Activated CD4-positive, alpha-beta memory T cell treated with anti-CD3 and anti-CD28 coated beads for 36 hours (primary cell): ENCODE data around the gene ATE1. TPM values are rescaled to one million over a fixed set of nuclear protein-coding genes. Genes with fewer than 3 reads are reported as not detected.
A peak's percentile ranks its signal among the peaks of the same experiment; 100 is the strongest.
"Not testable (repeated sequence)": the region's sequence is repeated elsewhere in the genome, so short reads cannot be mapped to it uniquely, and the experiment has no call there.

Experiments used
- CTCF ChIA-PET: fragments of 350-600 bp; sonication (Branson Sonifier 250); formaldehyde crosslinking; loops from one replicate; lab custom pipeline; 2021; ENCODE audit warnings: antibody characterized with exemption, inconsistent platforms; lab: Charles Lee
- POLR2A ChIA-PET: fragments of 350-600 bp; sonication (Branson Sonifier 250); formaldehyde crosslinking; loops from one replicate; lab custom pipeline; 2021; ENCODE audit warnings: antibody characterized with exemption; lab: Charles Lee
- DNase-seq: peaks from one replicate; pipeline ENCODE4 v3.0.0-alpha.2; 2020
- H3K27ac Mint-ChIP-seq: one replicate; pipeline ENCODE4 v1.8.0; 2021; ENCODE audit warnings: mixed read lengths
- H3K27me3 Mint-ChIP-seq: one replicate; pipeline ENCODE4 v1.8.0; 2021; ENCODE audit warnings: mixed read lengths
- H3K36me3 Mint-ChIP-seq: one replicate; pipeline ENCODE4 v1.8.0; 2021; ENCODE audit warnings: mixed read lengths
- H3K4me1 Mint-ChIP-seq: one replicate; pipeline ENCODE4 v1.8.0; 2021; ENCODE audit warnings: low read depth, mixed read lengths
- H3K4me3 Mint-ChIP-seq: one replicate; pipeline ENCODE4 v1.8.0; 2021; ENCODE audit warnings: mild to moderate bottlenecking, mixed read lengths
- H3K9me3 Mint-ChIP-seq: one replicate; pipeline ENCODE4 v1.8.0; 2021; ENCODE audit warnings: mixed read lengths
- intact Hi-C: fragments of 100-400 bp; cut with micrococcal nuclease; formaldehyde crosslinking; loops from one replicate; pipeline ENCODE4 v1.15.1; 2023
- total RNA-seq, 2 experiments: library from RNA; stranded (reverse); gene quantifications; one replicate each; pipeline ENCODE4 v1.2.3, GENCODE V29; 2021

Gene ATE1
- 10 to 100 TPM; 19.4 to 23.1 TPM for total RNA-seq

GRCh38 chr10:121927841-121928527 lies at the start of gene ATE1:
Gene ATE1 (minus strand): TSS chr10:121928031. CDS start chr10:121927949, 82 bp downstream.
- peaks cover 27% of the 10 kb centered on the region for H3K4me1 Mint-ChIP-seq
- DNase-seq, result peak; percentile 87
- H3K4me3 Mint-ChIP-seq, result peak within 1 kb of the TSS; percentile 94
- no peaks in the 10 kb centered on the region for H3K9me3 Mint-ChIP-seq
- intact Hi-C loops, result loop anchor here (1.0 to 2.0 kb wide), 5 partner anchors 47 to 1081 kb away; partner anchors contain the start of genes ACADSB, IKZF5, NSMCE4A and PLEKHA1
- CTCF ChIA-PET, result interaction anchor here (1.3 kb wide), 1 partner anchor 46 kb away, joined by 3 read pairs; no protein-coding TSS in a partner anchor
- no peaks in the 10 kb centered on the region for H3K36me3 Mint-ChIP-seq
- H3K27me3 Mint-ChIP-seq, result no peaks in the 10 kb centered on the region
- POLR2A ChIA-PET, result interaction anchor here (0.7 to 1.7 kb wide), 4 partner anchors 10 to 162 kb away, joined by 3 to 9 read pairs (median 4); no protein-coding TSS in a partner anchor
- peak within 1 kb of the TSS; percentile 95 for H3K27ac Mint-ChIP-seq

GRCh38 chr10:121976607-121977006 lies 48.8 kb upstream of the ATE1 start:
- H3K27me3 Mint-ChIP-seq, result no peaks in the 10 kb centered on the region
- H3K9me3 Mint-ChIP-seq, result peaks cover 4% of the 10 kb centered on the region
- no peak overlapping the region for H3K4me3 Mint-ChIP-seq
- ChIA-PET POLR2A (no interaction called here), CTCF (no interaction called here)
- no peak for DNase-seq
- H3K36me3 Mint-ChIP-seq, result peaks cover 8% of the 10 kb centered on the region
- intact Hi-C loops, result no loop called here
- no peak overlapping the region for H3K27ac Mint-ChIP-seq
- peaks cover 17% of the 10 kb centered on the region for H3K4me1 Mint-ChIP-seq

GRCh38 chr10:121975295-121976086 lies 47.7 kb upstream of the ATE1 start:
- intact Hi-C loops, result loop anchor here (1.0 kb wide), 1 partner anchor 47 kb away; the partner anchor contains the start of gene ATE1
- no peaks in the 10 kb centered on the region for H3K27me3 Mint-ChIP-seq

GRCh38 chr10:121974535-121975294 lies 46.9 kb upstream of the ATE1 start, which contains the start of gene NSMCE4A:
Gene NSMCE4A (minus strand): TSS chr10:121975217. CDS start chr10:121975165, 52 bp downstream.
- Mint-ChIP-seq H3K4me1 (peaks cover 20% of the 10 kb centered on the region), H3K27me3 (no peaks in the 10 kb centered on the region), H3K9me3 (peaks cover 4% of the 10 kb centered on the region), H3K36me3 (peaks cover 19% of the 10 kb centered on the region), H3K27ac (peak within 1 kb of the TSS; percentile 67), H3K4me3 (peak within 1 kb of the TSS; percentile 75)
- POLR2A ChIA-PET, result interaction anchor here (2.0 kb wide), 1 partner anchor 46 kb away, joined by 9 read pairs; the partner anchor contains the start of gene ATE1
- intact Hi-C loops, result loop anchor here (1.0 kb wide), 1 partner anchor 46 kb away; the partner anchor contains the start of gene ATE1
- CTCF ChIA-PET, result interaction anchor here (0.8 to 2.4 kb wide), 5 partner anchors 9 to 1026 kb away, joined by 3 to 10 read pairs (median 3); partner anchors contain the start of gene ATE1
- peak; percentile 78 for DNase-seq

More at GRCh38 chr10:121975295-121976086, 47.7 kb upstream of the ATE1 start:
- Mint-ChIP-seq H3K9me3 (peaks cover 4% of the 10 kb centered on the region), H3K4me1 (peaks cover 20% of the 10 kb centered on the region), H3K36me3 (peaks cover 16% of the 10 kb centered on the region), H3K4me3 (peak overlapping the region; percentile 67), H3K27ac (peak overlapping the region; percentile 67)
- ChIA-PET CTCF (interaction anchor here (0.6 to 2.4 kb wide), 4 partner anchors 8 to 448 kb away, joined by 3 to 10 read pairs (median 3); no protein-coding TSS in a partner anchor), POLR2A (no interaction called here)
- DNase-seq, result no peak

GRCh38 chr10:121974019-121974534 lies 46.2 kb upstream of the ATE1 start:
- Mint-ChIP-seq H3K9me3 (peaks cover 4% of the 10 kb centered on the region), H3K4me3 (peak overlapping the region; percentile 75), H3K27me3 (no peaks in the 10 kb centered on the region), H3K27ac (peak overlapping the region; percentile 35), H3K36me3 (peaks cover 19% of the 10 kb centered on the region), H3K4me1 (peaks cover 20% of the 10 kb centered on the region)
- DNase-seq, result no peak
- POLR2A ChIA-PET, result interaction anchor here (2.0 kb wide), 1 partner anchor 46 kb away, joined by 9 read pairs; the partner anchor contains the start of gene ATE1
- CTCF ChIA-PET, result interaction anchor here (0.8 to 2.4 kb wide), 3 partner anchors 10 to 1025 kb away, joined by 3 to 10 read pairs (median 3); partner anchors contain the start of gene ATE1
- intact Hi-C loops, result no loop called here

GRCh38 chr10:121969086-121969485 lies 41.3 kb upstream of the ATE1 start:
- CTCF ChIA-PET, H3K4me3 Mint-ChIP-seq, intact Hi-C loops, POLR2A ChIA-PET, H3K27me3 Mint-ChIP-seq, H3K9me3 Mint-ChIP-seq, DNase-seq, H3K27ac Mint-ChIP-seq: not testable (repeated sequence)
- H3K4me1 Mint-ChIP-seq, result peaks cover 19% of the 10 kb centered on the region
- peaks cover 37% of the 10 kb centered on the region for H3K36me3 Mint-ChIP-seq

GRCh38 chr10:121965996-121966395 lies 38.2 kb upstream of the ATE1 start:
- H3K4me1 Mint-ChIP-seq, result no peaks in the 10 kb centered on the region
- H3K36me3 Mint-ChIP-seq, result peaks cover 36% of the 10 kb centered on the region
- DNase-seq, result no peak
- POLR2A ChIA-PET, result no interaction called here
- H3K27me3 Mint-ChIP-seq, result no peaks in the 10 kb centered on the region
- H3K27ac Mint-ChIP-seq, result no peak overlapping the region
- intact Hi-C loops, result no loop called here
- CTCF ChIA-PET, result interaction anchor here (1.3 kb wide), 1 partner anchor 66 kb away, joined by 4 read pairs; no protein-coding TSS in a partner anchor
- H3K9me3 Mint-ChIP-seq, result no peaks in the 10 kb centered on the region
- no peak overlapping the region for H3K4me3 Mint-ChIP-seq

GRCh38 chr10:121961456-121961855 lies 33.6 kb upstream of the ATE1 start:
- ChIA-PET POLR2A (no interaction called here), CTCF (no interaction called here)
- intact Hi-C loops, result no loop called here
- H3K9me3 Mint-ChIP-seq, result no peaks in the 10 kb centered on the region
- peaks cover 37% of the 10 kb centered on the region for H3K36me3 Mint-ChIP-seq
- DNase-seq, result no peak
- no peak overlapping the region for H3K27ac Mint-ChIP-seq
- H3K4me1 Mint-ChIP-seq, result peaks cover 11% of the 10 kb centered on the region
- H3K4me3 Mint-ChIP-seq, result no peak overlapping the region
- no peaks in the 10 kb centered on the region for H3K27me3 Mint-ChIP-seq

GRCh38 chr10:121959671-121960070 lies 31.8 kb upstream of the ATE1 start:
- Mint-ChIP-seq H3K27me3 (no peaks in the 10 kb centered on the region), H3K36me3 (peaks cover 36% of the 10 kb centered on the region), H3K9me3 (no peaks in the 10 kb centered on the region), H3K27ac (no peak overlapping the region), H3K4me1 (peaks cover 14% of the 10 kb centered on the region), H3K4me3 (no peak overlapping the region)
- DNase-seq, result no peak
- POLR2A ChIA-PET, result no interaction called here
- CTCF ChIA-PET, result no interaction called here
- intact Hi-C loops, result no loop called here

- DNase-seq, result no peak
- intact Hi-C loops, result no loop called here
- ChIA-PET POLR2A (no interaction called here), CTCF (no interaction called here)
- Mint-ChIP-seq H3K9me3 (no peaks in the 10 kb centered on the region), H3K4me3 (no peak overlapping the region), H3K36me3 (peaks cover 30% of the 10 kb centered on the region), H3K4me1 (peaks cover 14% of the 10 kb centered on the region), H3K27me3 (no peaks in the 10 kb centered on the region), H3K27ac (no peak overlapping the region)
Measured at GRCh38 chr10:121956111-121957061, 28.6 kb upstream of the ATE1 start.
